GM12878 (cell line): ENCODE measurements around the gene FKBP3. TPM values are rescaled to one million over a fixed set of nuclear protein-coding genes. Genes with fewer than 3 reads are reported as not detected.
A peak's percentile ranks its signal among the peaks of the same experiment; 100 is the strongest.

Source experiments
- ATAC-seq: fragments of 200-7000 bp; cut with Tn5 transposase; 3 replicates; pipeline ENCODE4 v1.9.1; 2020; ENCODE audit warnings: mild to moderate bottlenecking, moderate library complexity
- BruUV-seq: library from RNA; stranded (reverse); fragments of 400-500 nt; replicated peaks from 2 replicates; lab custom pipeline; 2021; lab: Mats Ljungman, UMichigan
- CTCF ChIA-PET: fragments of 300-600 bp; sonication (Branson Sonifier 250); formaldehyde crosslinking; extraction: SDS; loops from one replicate; lab custom pipeline; 2021; ENCODE audit warnings: inconsistent platforms; lab: Yijun Ruan, JAX
- POLR2A ChIA-PET: fragments of 350-600 bp; formaldehyde crosslinking; extraction: SDS; loops from one replicate; lab custom pipeline; 2021; ENCODE audit warnings: inconsistent platforms; lab: Charles Lee
- RAD21 ChIA-PET: fragments of 300-600 bp; sonication (Branson Sonifier 250); formaldehyde crosslinking; loops from one replicate; lab custom pipeline; 2023; ENCODE audit warnings: antibody characterized with exemption; ENCODE audit not compliant: unreplicated experiment; lab: Charles Lee
- SMC1A ChIA-PET: fragments of 300-600 bp; sonication (Branson Sonifier 250); formaldehyde crosslinking; loops from one replicate; lab custom pipeline; 2023; ENCODE audit not compliant: unreplicated experiment, uncharacterized antibody; lab: Charles Lee
- DNase-seq: peaks from one replicate; pipeline ENCODE4 v3.0.0-alpha.2; 2011; ENCODE audit warnings: low read depth, low spot score
- FAIRE-seq: peaks from 3 replicates; lab custom pipeline; 2011; peaks lifted over from hg19 to GRCh38; lab: Jason Lieb, UNC
- H2AFZ ChIP-seq: 2 replicates; pipeline ENCODE4 v1.6.0; 2011; ENCODE audit warnings: low read depth, low read length, control low read depth; ENCODE audit not compliant: control insufficient read depth
- H3K27ac ChIP-seq: 2 replicates; pipeline ENCODE4 v1.5.1; 2011; ENCODE audit warnings: control low read depth; ENCODE audit not compliant: control insufficient read depth, insufficient read depth
- H3K27me3 ChIP-seq, 2 experiments: replicated peaks in 1 of 2; 2 replicates each; pipeline versions ENCODE4 v1.6.0 to v1.6.1; 2011; ENCODE audit warnings: low read length in 1 of 2; ENCODE audit not compliant: control insufficient read depth in 2 of 2, insufficient read depth in 2 of 2
- H3K36me3 ChIP-seq, 2 experiments: 2 replicates each; pipeline ENCODE4 v1.5.1; 2011; ENCODE audit warnings: low read length in 1 of 2; ENCODE audit not compliant: control insufficient read depth in 2 of 2, insufficient read depth in 2 of 2
- H3K4me1 ChIP-seq: 2 replicates; pipeline ENCODE4 v1.6.1; 2011; ENCODE audit warnings: mild to moderate bottlenecking, low read length, moderate library complexity, mixed read lengths; ENCODE audit not compliant: control insufficient read depth, insufficient read depth
- H3K4me2 ChIP-seq: 2 replicates; pipeline ENCODE4 v1.6.0; 2011; ENCODE audit warnings: control low read depth; ENCODE audit not compliant: control insufficient read depth, insufficient read depth
- H3K4me3 ChIP-seq: fragments of 200-600 bp; sonication (generic); 2 replicates; pipeline ENCODE4 v1.5.1; 2016
- H3K79me2 ChIP-seq: 2 replicates; pipeline ENCODE4 v1.6.0; 2011; ENCODE audit warnings: low read length; ENCODE audit not compliant: control insufficient read depth, insufficient read depth
- H3K9ac ChIP-seq: 2 replicates; pipeline ENCODE4 v1.8.0; 2011; ENCODE audit warnings: low read length, control low read depth, mixed read lengths; ENCODE audit not compliant: control insufficient read depth, insufficient read depth
- H3K9me3 ChIP-seq: replicated peaks from 3 replicates; pipeline ENCODE4 v1.5.1; 2011; ENCODE audit warnings: mild to moderate bottlenecking, low read length; ENCODE audit not compliant: control insufficient read depth, insufficient read depth
- H4K20me1 ChIP-seq: 2 replicates; pipeline ENCODE4 v1.6.0; 2011; ENCODE audit not compliant: control insufficient read depth, insufficient read depth
- ATF7 ChIP-seq: fragments of 450-650 bp; IDR thresholded peaks from 2 replicates; pipeline ENCODE4 v1.6.1; 2016; ENCODE audit warnings: low read depth, mild to moderate bottlenecking
- BCL11A ChIP-seq: IDR thresholded peaks from 2 replicates; pipeline ENCODE4 v1.6.1; 2011; ENCODE audit warnings: low read depth, low read length
- BHLHE40 ChIP-seq, 2 experiments: fragments of 450-650 bp in 1 of 2; IDR thresholded peaks; 2 replicates each; pipeline ENCODE4 v1.6.1; 2011 to 2017; ENCODE audit warnings: low read depth in 2 of 2, borderline replicate concordance in 1 of 2, improper control_type of control experiment in 1 of 2, low read length in 1 of 2, mild to moderate bottlenecking in 1 of 2
- CREM ChIP-seq: IDR thresholded peaks from 2 replicates; pipeline ENCODE4 v1.6.1; 2014; ENCODE audit warnings: antibody characterized with exemption, low read depth
- EP300 ChIP-seq, 2 experiments: fragments of 150-350 bp in 1 of 2; IDR thresholded peaks; 2 replicates each; pipeline ENCODE4 v1.6.1; 2011 to 2012; ENCODE audit warnings: low read depth in 2 of 2, low read length in 2 of 2, borderline replicate concordance in 1 of 2, improper control_type of control experiment in 1 of 2, inconsistent platforms in 1 of 2; ENCODE audit not compliant: control insufficient read depth in 1 of 2
- FOXM1 ChIP-seq: IDR thresholded peaks from 2 replicates; pipeline ENCODE4 v1.6.1; 2012; ENCODE audit warnings: low read depth, mild to moderate bottlenecking, inconsistent platforms, low read length, moderate library complexity
- JUNB ChIP-seq: IDR thresholded peaks from 2 replicates; pipeline ENCODE4 v1.6.1; 2016; ENCODE audit warnings: antibody characterized with exemption, mild to moderate bottlenecking
- MTA2 ChIP-seq: fragments of 450-650 bp; IDR thresholded peaks from 2 replicates; pipeline ENCODE4 v1.6.1; 2016; ENCODE audit warnings: low read depth, mild to moderate bottlenecking, moderate library complexity
- NFIC ChIP-seq: IDR thresholded peaks from 2 replicates; pipeline ENCODE4 v1.6.1; 2012; ENCODE audit warnings: low read depth, mild to moderate bottlenecking, inconsistent platforms, low read length, moderate library complexity
- PKNOX1 ChIP-seq: fragments of 450-650 bp; IDR thresholded peaks from 2 replicates; pipeline ENCODE4 v1.6.1; 2016; ENCODE audit warnings: mild to moderate bottlenecking
- RUNX3 ChIP-seq: IDR thresholded peaks from 2 replicates; pipeline ENCODE4 v1.6.1; 2012; ENCODE audit warnings: low read length, inconsistent platforms
- ZNF207 ChIP-seq: fragments of 450-650 bp; IDR thresholded peaks from 2 replicates; pipeline ENCODE4 v1.6.1; 2014; ENCODE audit warnings: antibody characterized with exemption, mild to moderate bottlenecking, borderline replicate concordance
- WGBS: methylation state at CpG from one replicate; pipeline ENCODE4 v1.1.6; 2016; ENCODE audit warnings: low lambda C conversion rate; ENCODE audit not compliant: insufficient replicate concordance, insufficient coverage; ENCODE audit errors: missing lambda C conversion rate; 5-methylcytosine and 5-hydroxymethylcytosine counted together
- in situ Hi-C: fragments of 300-500 bp; cut with MboI; formaldehyde crosslinking; loops from 9 replicates; pipeline ENCODE4 v1.14.3; 2018; ENCODE audit warnings: mixed read lengths
- intact Hi-C: fragments of 100-400 bp; cut with micrococcal nuclease; formaldehyde crosslinking; loops from one replicate; pipeline ENCODE4 v1.14.2; 2022; ENCODE audit not compliant: unreplicated experiment
- polyA plus RNA-seq, 11 experiments: library from polyadenylated mRNA; depleted of rRNA in 4 of 11; unstranded in 6 of 11; stranded (reverse) in 5 of 11; fragments of >200 nt; fragmentation: Nextera tagmentation in 4 of 11; fragmentation: Illumina TruSeq in 1 of 11; extraction: Ambion mirVana in 4 of 11; extraction: Trizol in 1 of 11; gene quantifications; 1 replicate in 1 of 11; 2 replicates in 10 of 11; pipeline versions ENCODE4 v1.2.1 to v1.2.3, GENCODE V29; 2011 to 2016; ENCODE audit warnings: inconsistent platforms in 2 of 11, missing spikeins in 2 of 11, low read depth in 1 of 11
- total RNA-seq, 4 experiments: library from RNA; depleted of rRNA in 3 of 4; stranded (reverse); fragments of >200 nt in 3 of 4; fragmentation: Illumina TruSeq in 1 of 4; extraction: Trizol in 1 of 4; gene quantifications; 2 replicates each; pipeline versions ENCODE4 v1.2.1 to v1.2.3, GENCODE V29; 2013 to 2021
- TF ChIP-seq, protein P1 (sequence below): IDR thresholded peaks from 2 replicates; pipeline ENCODE4 v1.6.1; 2011; ENCODE audit warnings: mild to moderate bottlenecking, low read depth, low read length, moderate library complexity; ENCODE audit not compliant: insufficient replicate concordance
- TF ChIP-seq, protein P2 (sequence below): fragments of 450-650 bp; IDR thresholded peaks from 2 replicates; pipeline ENCODE4 v1.6.1; 2017; ENCODE audit warnings: mild to moderate bottlenecking, low read depth, inconsistent platforms; ENCODE audit not compliant: poor library complexity, severe bottlenecking
- TF ChIP-seq, protein P3 (sequence below): fragments of 450-650 bp; formaldehyde crosslinking; IDR thresholded peaks from 2 replicates; pipeline ENCODE4 v1.5.0; 2022; ENCODE audit warnings: mild to moderate bottlenecking, missing genetic modification characterization

Gene FKBP3
- total and polyA plus RNA-seq, 10 of the 15 experiments (the other 5 are each of a cell fraction or from before 2014, with no cell fraction given), result 67.2 to 218 (median 129) TPM

DNA sequence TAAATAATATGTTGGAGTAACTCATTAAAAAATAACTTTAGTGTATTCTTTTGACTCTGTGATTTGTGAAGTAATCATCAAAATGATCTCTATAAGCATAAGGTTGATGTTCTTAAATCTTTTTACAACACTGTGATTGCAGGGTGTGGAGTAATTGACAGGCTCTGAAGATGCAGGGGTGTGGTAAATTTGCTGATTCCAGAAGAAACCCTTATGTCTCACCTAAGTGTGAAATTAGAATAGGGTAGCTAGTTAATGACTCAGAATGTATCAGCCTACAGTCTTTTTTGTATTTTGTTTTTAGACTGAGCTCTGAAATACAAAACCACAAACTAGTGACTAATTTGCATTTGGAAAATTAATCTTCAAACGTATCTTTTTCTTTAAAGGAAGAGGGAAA lies 44.5 kb downstream of the FKBP3 start:
- Histone ChIP-seq H4K20me1 (no peaks in the 10 kb centered on the region), H3K27me3 (no peaks in the 10 kb centered on the region), H3K4me2 (peak overlapping the region; percentile 19), H3K4me1 (peaks cover 16% of the 10 kb centered on the region), H3K4me3 (peak overlapping the region; percentile 44), H3K9me3 (peaks cover 2% of the 10 kb centered on the region; the same call in 2 of the 3 replicates), H2AFZ (no peak overlapping the region), H3K79me2 (peaks cover 92% of the 10 kb centered on the region), H3K36me3 (peaks cover 0 to 2% of the 10 kb centered on the region in 2 experiments; a peak in 1 of 4 replicates), H3K27ac (peak overlapping the region; percentile 3; the same call in 1 of the 2 replicates), H3K9ac (no peak overlapping the region)
- ChIA-PET CTCF (interaction anchor here (0.7 to 1.3 kb wide), 2 partner anchors 49 to 163 kb away, joined by 3 to 4 read pairs; partner anchors contain the start of gene MIS18BP1), SMC1A (interaction anchor here (0.6 to 1.7 kb wide), 7 partner anchors 9 to 128 kb away, joined by 3 to 5 read pairs (median 4); partner anchors contain the start of genes FANCM, KLHL28 and TOGARAM1), RAD21 (interaction anchor here (0.7 kb wide), 2 partner anchors 9 to 68 kb away, joined by 3 read pairs; no protein-coding TSS in a partner anchor), POLR2A (interaction anchor here (0.5 to 2.7 kb wide), 8 partner anchors 10 to 128 kb away, joined by 3 to 13 read pairs (median 4); partner anchors contain the start of genes FKBP3, KLHL28 and TOGARAM1)
- FAIRE-seq, result no peak
- in situ Hi-C loops (no loop called here), intact Hi-C loops (loop anchor here (5.0 kb wide), 1 partner anchor 193 kb away; a partner anchor contains a TSS)
- ATAC-seq, result peak; percentile 71
- DNase-seq, result no peak
- WGBS, result 0% methylated on average over 1 of the region's 1 CpG
- BruUV-seq, result no TSS peak
- TF ChIP-seq JUNB (peak; percentile 79), ZNF207 (no peak), NFIC (peak; percentile 62; the same call in 1 of the 2 replicates), BHLHE40 (IDR thresholded peaks at IDR 0.05; ENCODE audit: borderline replicate concordance in 1 of 2, low read depth in 2 of 2, low read length in 1 of 2) (0 out of 4 replicates have a peak, but pooled peaks of 1 of the 2 experiments have one; percentile 14), MTA2 (peak; percentile 65), PKNOX1 (peak; percentile 91), EP300 (IDR thresholded peaks at IDR 0.05; ENCODE audit: borderline replicate concordance in 1 of 2, control insufficient read depth in 1 of 2, low read depth in 2 of 2, low read length in 2 of 2) (peak; percentile 16 to 24; a peak in 1 of 4 replicates), ATF7 (peak; percentile 38; the same call in 1 of the 2 replicates), FOXM1 (0 out of 2 replicates have a peak, but pooled peaks have one; percentile 31), RUNX3 (peak; percentile 77), CREM (no peak), BCL11A (peak; percentile 38; the same call in 1 of the 2 replicates)
- TF ChIP-seq, protein P1, sequence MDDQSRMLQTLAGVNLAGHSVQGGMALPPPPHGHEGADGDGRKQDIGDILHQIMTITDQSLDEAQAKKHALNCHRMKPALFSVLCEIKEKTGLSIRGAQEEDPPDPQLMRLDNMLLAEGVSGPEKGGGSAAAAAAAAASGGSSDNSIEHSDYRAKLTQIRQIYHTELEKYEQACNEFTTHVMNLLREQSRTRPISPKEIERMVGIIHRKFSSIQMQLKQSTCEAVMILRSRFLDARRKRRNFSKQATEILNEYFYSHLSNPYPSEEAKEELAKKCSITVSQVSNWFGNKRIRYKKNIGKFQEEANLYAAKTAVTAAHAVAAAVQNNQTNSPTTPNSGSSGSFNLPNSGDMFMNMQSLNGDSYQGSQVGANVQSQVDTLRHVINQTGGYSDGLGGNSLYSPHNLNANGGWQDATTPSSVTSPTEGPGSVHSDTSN, result peak; percentile 29
- TF ChIP-seq, protein P2, sequence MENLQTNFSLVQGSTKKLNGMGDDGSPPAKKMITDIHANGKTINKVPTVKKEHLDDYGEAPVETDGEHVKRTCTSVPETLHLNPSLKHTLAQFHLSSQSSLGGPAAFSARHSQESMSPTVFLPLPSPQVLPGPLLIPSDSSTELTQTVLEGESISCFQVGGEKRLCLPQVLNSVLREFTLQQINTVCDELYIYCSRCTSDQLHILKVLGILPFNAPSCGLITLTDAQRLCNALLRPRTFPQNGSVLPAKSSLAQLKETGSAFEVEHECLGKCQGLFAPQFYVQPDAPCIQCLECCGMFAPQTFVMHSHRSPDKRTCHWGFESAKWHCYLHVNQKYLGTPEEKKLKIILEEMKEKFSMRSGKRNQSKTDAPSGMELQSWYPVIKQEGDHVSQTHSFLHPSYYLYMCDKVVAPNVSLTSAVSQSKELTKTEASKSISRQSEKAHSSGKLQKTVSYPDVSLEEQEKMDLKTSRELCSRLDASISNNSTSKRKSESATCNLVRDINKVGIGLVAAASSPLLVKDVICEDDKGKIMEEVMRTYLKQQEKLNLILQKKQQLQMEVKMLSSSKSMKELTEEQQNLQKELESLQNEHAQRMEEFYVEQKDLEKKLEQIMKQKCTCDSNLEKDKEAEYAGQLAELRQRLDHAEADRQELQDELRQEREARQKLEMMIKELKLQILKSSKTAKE, result peak; percentile 20
- TF ChIP-seq, protein P3, sequence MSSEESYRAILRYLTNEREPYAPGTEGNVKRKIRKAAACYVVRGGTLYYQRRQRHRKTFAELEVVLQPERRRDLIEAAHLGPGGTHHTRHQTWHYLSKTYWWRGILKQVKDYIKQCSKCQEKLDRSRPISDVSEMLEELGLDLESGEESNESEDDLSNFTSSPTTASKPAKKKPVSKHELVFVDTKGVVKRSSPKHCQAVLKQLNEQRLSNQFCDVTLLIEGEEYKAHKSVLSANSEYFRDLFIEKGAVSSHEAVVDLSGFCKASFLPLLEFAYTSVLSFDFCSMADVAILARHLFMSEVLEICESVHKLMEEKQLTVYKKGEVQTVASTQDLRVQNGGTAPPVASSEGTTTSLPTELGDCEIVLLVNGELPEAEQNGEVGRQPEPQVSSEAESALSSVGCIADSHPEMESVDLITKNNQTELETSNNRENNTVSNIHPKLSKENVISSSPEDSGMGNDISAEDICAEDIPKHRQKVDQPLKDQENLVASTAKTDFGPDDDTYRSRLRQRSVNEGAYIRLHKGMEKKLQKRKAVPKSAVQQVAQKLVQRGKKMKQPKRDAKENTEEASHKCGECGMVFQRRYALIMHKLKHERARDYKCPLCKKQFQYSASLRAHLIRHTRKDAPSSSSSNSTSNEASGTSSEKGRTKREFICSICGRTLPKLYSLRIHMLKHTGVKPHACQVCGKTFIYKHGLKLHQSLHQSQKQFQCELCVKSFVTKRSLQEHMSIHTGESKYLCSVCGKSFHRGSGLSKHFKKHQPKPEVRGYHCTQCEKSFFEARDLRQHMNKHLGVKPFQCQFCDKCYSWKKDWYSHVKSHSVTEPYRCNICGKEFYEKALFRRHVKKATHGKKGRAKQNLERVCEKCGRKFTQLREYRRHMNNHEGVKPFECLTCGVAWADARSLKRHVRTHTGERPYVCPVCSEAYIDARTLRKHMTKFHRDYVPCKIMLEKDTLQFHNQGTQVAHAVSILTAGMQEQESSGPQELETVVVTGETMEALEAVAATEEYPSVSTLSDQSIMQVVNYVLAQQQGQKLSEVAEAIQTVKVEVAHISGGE, result no peak
